Pericardium fibroblast (primary cell): Measurements from ENCODE around the gene CRIP1. TPM values are rescaled to one million over a fixed set of nuclear protein-coding genes. Genes with fewer than 3 reads are reported as not detected.

Source experiments
- total RNA-seq: library from RNA; depleted of rRNA; stranded (reverse); fragments of >200 nt; gene quantifications from 2 replicates; pipeline ENCODE4 v1.2.3, GENCODE V29; 2015

Gene CRIP1
- 2.2 and 7.5 TPM in 2 replicates for total RNA-seq

DNA sequence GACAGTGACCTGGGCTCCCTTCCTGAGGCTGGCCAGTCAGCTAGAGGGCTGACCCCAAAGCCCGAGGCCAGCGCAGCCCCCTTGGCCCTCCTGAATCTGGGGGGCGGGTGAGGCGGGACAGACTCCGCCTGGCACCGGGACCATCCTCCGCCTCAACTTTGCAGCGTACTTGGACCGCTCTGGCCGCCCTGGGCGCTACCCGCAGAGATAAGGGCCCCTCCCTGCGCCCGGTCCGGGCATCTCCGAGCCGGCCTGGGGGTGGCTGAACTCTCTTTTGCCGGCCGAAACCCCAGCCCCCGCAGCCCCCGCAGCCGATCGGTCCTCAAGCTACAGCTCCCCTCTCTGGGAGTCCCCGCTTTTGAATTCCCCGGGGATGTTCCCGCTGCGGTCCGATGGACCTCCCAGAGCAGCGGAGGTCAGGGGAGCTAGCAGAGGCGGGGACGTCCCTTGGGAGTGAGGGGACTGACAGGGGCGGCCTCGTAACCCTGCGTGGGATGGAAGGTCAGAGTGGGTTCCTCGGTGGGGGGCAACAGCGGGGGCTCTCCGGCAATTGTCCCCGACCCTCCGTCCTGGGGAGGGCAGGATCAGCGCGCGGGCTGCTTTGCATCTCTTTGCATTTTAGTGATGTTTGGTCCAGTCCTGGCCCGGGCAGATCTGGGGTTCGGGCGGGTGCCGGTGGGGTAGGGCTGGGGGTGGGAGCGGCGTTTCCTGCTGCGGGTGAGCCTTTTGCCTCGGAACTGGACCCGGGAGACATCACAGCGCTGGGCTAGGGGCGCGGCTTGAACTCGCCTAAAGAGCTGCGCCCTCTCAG lies at the start of gene CRIP1:
TSS of gene CRIP1 (plus strand) at position 724 of the 811 bp plus-strand sequence. CDS start 374 bp downstream, outside the sequence.

GRCh38 chr14:105474483-105475268 lies 12.0 kb upstream of the CRIP1 start, which contains the start of gene CRIP2:
Gene CRIP2 (plus strand): TSS chr14:105474821. CDS start chr14:105474863, 42 bp downstream.

DNA sequence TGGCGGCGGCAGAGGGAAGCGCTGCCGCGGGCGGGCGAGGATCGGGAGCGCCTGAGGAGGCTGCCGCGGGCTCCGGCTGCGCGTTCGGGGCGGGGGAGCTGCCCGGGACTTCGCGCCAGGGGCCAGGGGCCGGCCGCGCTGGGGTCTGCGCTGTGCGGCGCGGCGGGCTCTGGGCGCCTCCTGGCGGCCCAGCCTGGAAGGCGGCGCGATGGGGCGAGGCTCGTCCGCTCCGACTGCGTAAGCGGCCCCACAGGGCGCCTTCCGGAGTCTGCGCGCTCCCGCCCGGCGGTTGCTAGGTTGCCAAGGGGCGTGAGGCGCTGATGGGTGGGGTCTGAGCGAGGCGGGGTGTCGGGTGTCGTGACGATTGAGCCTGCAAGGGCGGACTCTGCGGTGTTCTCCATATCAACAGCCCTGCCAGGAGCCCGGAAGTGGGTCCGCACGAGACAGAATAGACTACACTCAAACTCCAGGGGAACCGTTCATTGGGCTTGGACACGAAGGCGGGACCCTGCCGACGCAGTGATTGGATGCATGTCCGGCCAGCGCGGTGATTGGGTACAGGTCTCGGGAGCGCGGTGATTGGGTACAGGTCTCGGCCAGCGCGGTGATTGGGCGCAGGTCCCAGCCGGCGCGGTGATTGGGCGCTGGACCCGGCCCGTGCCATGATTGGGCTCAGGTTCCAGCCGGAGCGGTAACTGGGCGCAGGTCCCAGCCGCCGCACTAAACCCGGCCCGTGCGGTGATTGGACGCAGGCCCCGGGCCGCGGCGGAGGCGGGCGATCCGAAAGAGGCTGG lies 4.1 kb downstream of the CRIP1 start, which contains the start of gene TEDC1:
TSS of gene TEDC1 (plus strand) at position 675 of the 794 bp plus-strand sequence. CDS start 130 bp downstream, outside the sequence.

DNA sequence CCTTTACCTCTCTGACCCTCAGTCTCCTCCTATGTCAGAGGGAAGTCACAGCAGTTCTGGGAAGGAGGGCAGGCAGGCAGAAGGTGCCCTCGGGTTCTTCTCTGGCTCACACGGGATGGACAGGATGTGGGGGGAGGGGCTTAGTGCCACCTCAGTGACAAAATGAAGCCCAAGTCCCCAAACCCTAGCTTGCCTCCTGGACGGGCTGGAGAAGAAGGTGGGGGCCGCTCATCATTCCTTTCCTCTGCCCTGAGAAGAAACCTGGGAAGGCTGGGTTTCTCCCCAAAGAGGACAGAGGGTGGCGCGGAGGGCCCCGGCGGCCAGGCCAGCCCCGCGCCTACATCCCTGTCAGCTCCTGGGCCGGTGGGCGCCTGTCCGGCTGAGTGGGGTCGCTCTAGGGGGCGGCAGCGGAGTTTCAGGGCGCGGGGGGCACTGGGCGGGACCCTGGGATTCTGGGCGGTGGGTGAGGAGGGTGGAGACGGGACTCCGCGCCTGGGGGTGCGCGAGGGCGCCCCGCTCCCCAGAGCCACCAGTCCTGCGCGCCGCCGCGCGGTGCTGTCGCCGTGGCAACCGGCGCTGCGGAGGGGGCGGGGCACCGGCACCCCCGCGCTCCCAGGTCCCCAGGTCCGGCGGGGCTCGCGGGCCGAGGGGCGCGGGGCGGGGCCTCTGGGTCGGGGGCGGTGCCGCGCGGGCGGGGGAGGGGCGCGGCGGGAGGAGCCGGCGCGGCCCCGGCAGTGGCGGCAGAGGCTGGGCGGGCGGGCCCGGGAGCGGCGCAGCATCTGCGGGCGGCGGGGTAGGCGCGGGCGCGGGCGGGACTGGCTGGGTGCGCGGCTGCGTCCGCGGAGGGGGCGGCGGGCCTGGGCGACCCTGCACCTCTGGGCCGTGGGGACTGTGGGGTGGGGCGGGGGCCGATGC lies 39.4 kb downstream of the CRIP1 start, which contains the start of gene TMEM121:
TSS of gene TMEM121 (plus strand) at position 723 of the 915 bp plus-strand sequence. CDS start 2,252 bp downstream, outside the sequence.

Other genes starting within 250 kb of the CRIP1 start
- gene BTBD6, start 238.4 kb upstream of the CRIP1 start, total RNA-seq = 45.9 and 57.3 TPM in 2 replicates
- gene BRF1, start 185.9 kb upstream of the CRIP1 start, total RNA-seq = 25.3 and 34.3 TPM in 2 replicates
- gene PACS2, start 172.1 kb upstream of the CRIP1 start, total RNA-seq = 46.3 and 56.9 TPM in 2 replicates
- 0.43 and 0.82 TPM in 2 replicates for gene TEX22, start 88.3 kb upstream of the CRIP1 start, total RNA-seq
- gene MTA1, start 67.1 kb upstream of the CRIP1 start, total RNA-seq = 43.3 and 74.5 TPM in 2 replicates
- gene CRIP2, start 12.1 kb upstream of the CRIP1 start, total RNA-seq = 60.6 and 177 TPM in 2 replicates
- 3.6 and 6.0 TPM in 2 replicates for gene TEDC1, start 4.4 kb downstream of the CRIP1 start, total RNA-seq
- gene TMEM121, start 39.7 kb downstream of the CRIP1 start, total RNA-seq = 8.2 and 11.5 TPM in 2 replicates